ENCODE measurements around the gene TCL1A.
"Not testable (repeated sequence)": the region's sequence is repeated elsewhere in the genome, so short reads cannot be mapped to it uniquely, and the experiment has no call there.

The TCL1A gene, protein sequence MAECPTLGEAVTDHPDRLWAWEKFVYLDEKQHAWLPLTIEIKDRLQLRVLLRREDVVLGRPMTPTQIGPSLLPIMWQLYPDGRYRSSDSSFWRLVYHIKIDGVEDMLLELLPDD

DNA sequence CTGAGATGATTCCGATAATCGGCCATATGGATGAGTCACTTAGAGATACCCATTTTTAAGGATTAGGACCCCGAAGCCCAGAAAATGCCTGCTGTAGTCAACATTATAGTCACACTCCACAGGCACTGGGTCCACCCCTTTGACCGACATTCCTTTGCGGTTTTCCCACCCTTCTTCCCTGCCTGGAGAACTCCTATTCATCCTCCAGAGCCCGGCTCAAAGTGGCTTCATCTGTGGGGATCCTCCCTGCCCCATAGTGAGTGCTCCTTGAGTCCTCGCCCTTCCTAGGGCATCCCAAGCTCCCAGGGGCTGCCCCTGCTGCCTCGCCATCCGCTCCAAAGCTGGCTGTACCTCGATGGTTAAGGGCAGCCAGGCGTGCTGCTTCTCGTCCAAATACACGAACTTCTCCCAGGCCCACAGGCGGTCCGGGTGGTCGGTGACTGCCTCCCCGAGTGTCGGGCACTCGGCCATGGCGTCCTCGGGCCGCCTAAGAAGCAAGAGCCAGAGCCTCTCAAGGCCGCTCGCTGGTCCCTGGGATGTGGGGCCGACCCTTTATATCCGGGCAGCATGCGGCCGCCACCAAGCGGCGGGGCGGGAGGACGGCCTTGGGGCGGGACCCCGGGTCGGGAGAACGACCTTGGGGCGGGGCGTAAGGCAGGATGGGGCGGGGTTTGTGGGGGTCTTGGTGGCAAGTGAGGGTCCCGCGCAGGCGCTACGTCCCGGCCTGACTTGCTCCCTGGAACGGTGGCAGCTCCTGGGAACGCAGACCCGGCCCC lies at the start of gene TCL1A:
Gene TCL1A (minus strand): TSS at position 530 of the 776 bp plus-strand sequence. CDS start 59 bp downstream, at position 471.
- TF ChIP-seq CTCF (IDR thresholded peaks at IDR 0.05; ENCODE audit: low read length, missing control alignments), result no peak
- DNase-seq (ENCODE audit: low read depth), result no peak
- no peak within 1 kb of the TSS for H3K4me3 ChIP-seq (replicated peaks; ENCODE audit: low read depth, low read length)

- H3K4me3 ChIP-seq (replicated peaks; ENCODE audit: low read depth, low read length); DNase-seq (ENCODE audit: low read depth): not testable (repeated sequence)
Measured at GRCh38 chr14:95763032-95763431, 49.1 kb upstream of the TCL1A start.

- no peak for TF ChIP-seq CTCF (IDR thresholded peaks at IDR 0.05; ENCODE audit: low read length, missing control alignments)
- DNase-seq (ENCODE audit: low read depth), result no peak
- no peak overlapping the region for H3K4me3 ChIP-seq (replicated peaks; ENCODE audit: low read depth, low read length)
Measured at GRCh38 chr14:95761436-95761835, 47.5 kb upstream of the TCL1A start.

- no peak overlapping the region for H3K4me3 ChIP-seq (replicated peaks; ENCODE audit: low read depth, low read length)
- TF ChIP-seq CTCF (IDR thresholded peaks at IDR 0.05; ENCODE audit: low read length, missing control alignments), result no peak
Measured at GRCh38 chr14:95760596-95760995, 46.7 kb upstream of the TCL1A start.

GRCh38 chr14:95759941-95760340 lies 46.0 kb upstream of the TCL1A start:
- no peak overlapping the region for H3K4me3 ChIP-seq (replicated peaks; ENCODE audit: low read depth, low read length)
- no peak for TF ChIP-seq CTCF (IDR thresholded peaks at IDR 0.05; ENCODE audit: low read length, missing control alignments)
- no peak for DNase-seq (ENCODE audit: low read depth)

More at GRCh38 chr14:95760596-95760995, 46.7 kb upstream of the TCL1A start:
- no peak for DNase-seq (ENCODE audit: low read depth)

- TF ChIP-seq CTCF (IDR thresholded peaks at IDR 0.05; ENCODE audit: low read length, missing control alignments), result no peak
- DNase-seq (ENCODE audit: low read depth), result no peak
- H3K4me3 ChIP-seq (replicated peaks; ENCODE audit: low read depth, low read length), result no peak overlapping the region
Measured at GRCh38 chr14:95758331-95758730, 44.4 kb upstream of the TCL1A start.

DNA sequence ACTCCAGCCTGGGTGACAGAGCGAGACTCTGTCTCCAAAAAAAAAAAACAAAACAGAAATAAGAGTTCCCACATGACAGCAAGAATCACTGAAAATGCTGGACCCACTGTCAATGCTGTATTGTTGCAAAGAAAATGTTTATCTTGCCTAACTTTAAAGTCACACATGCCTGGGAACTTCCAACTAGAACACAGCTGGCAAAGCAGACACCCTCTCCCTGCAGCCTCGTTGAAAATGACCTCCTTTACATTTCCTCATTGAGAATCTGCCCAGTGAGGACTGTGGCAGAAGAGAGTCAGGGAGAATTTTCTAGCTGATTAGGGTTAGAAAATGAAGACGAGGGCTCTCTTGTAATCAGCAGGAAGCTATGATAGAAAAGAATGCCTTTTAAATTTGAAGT lies 42.8 kb upstream of the TCL1A start:
- DNase-seq (ENCODE audit: low read depth), result no peak
- H3K4me3 ChIP-seq (replicated peaks; ENCODE audit: low read depth, low read length), result no peak overlapping the region
- TF ChIP-seq CTCF (IDR thresholded peaks at IDR 0.05; ENCODE audit: low read length, missing control alignments), result no peak
